C4-2B (cell line): Measurements from ENCODE around the gene CDK13.

Experiments
- ZFX ChIP-seq: fragments of 450-650 bp; IDR thresholded peaks from 2 replicates; pipeline ENCODE4 v1.6.1; 2017
- TF ChIP-seq, protein P1 (sequence below): fragments of 450-650 bp; conservative IDR thresholded peaks from 2 replicates; pipeline ENCODE4 v1.5.1; 2017; ENCODE audit warnings: mild to moderate bottlenecking

DNA sequence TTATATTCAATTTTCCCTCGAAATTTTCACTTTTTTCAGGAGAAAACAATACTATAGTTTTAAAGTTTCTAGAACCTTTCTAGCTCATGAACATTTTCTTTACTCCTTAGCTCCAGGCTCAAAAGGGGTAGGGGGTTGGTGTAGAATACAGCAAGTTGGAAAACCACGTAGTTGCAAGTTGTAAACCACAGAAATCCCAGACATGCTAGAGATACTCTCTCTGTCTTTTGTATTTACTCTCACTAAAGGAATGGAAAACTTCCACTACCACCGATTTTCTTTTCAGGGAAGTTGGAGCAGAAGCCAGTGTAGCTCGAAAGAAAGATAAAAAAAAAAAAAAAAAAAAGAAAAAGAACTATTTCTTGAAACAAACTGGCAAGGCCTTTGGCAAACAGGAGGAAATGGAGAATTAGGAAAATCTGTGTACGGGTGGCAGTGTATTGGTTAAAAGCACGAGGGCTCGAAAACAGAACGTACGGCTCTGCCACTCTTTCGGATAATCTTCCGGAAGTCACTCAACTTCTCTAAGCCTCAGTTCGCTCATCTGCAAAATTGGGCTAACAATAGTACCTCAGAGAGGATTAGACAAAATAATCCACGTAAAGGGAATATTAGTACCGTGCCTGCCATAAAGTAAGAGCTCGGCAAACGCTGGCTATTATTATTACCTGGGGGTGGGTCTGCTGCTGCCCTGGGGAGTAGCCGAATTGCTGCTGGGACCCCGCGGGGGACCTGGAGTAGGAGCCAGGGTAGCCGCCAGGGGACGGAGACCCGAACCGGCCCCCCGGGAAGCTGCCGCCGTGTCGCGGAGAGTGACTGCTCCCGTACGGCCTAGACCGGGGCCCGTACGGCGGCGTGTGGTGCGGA is 183.7 kb downstream of the CDK13 start:
- TF ChIP-seq, protein P1, sequence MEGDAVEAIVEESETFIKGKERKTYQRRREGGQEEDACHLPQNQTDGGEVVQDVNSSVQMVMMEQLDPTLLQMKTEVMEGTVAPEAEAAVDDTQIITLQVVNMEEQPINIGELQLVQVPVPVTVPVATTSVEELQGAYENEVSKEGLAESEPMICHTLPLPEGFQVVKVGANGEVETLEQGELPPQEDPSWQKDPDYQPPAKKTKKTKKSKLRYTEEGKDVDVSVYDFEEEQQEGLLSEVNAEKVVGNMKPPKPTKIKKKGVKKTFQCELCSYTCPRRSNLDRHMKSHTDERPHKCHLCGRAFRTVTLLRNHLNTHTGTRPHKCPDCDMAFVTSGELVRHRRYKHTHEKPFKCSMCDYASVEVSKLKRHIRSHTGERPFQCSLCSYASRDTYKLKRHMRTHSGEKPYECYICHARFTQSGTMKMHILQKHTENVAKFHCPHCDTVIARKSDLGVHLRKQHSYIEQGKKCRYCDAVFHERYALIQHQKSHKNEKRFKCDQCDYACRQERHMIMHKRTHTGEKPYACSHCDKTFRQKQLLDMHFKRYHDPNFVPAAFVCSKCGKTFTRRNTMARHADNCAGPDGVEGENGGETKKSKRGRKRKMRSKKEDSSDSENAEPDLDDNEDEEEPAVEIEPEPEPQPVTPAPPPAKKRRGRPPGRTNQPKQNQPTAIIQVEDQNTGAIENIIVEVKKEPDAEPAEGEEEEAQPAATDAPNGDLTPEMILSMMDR: no peak
- no peak for TF ChIP-seq ZFX
